Measurements from ENCODE around the gene TAPBP.
"Not testable (repeated sequence)": the region's sequence is repeated elsewhere in the genome, so short reads cannot be mapped to it uniquely, and the experiment has no call there.

Gene TAPBP

GRCh38 chr6:33296797-33297405, 17.0 kb downstream of the TAPBP start:
- DNase-seq (ENCODE audit: low read depth), result no peak

- DNase-seq (ENCODE audit: low read depth), result no peak
Observed at GRCh38 chr6:33295621-33296369, 18.1 kb downstream of the TAPBP start.

- DNase-seq (ENCODE audit: low read depth), result no peak
Observed at GRCh38 chr6:33294086-33294823, 19.6 kb downstream of the TAPBP start.

- DNase-seq (ENCODE audit: low read depth), result no peak
Observed at GRCh38 chr6:33292996-33293682, 20.7 kb downstream of the TAPBP start.

GRCh38 chr6:33290459-33290858, 23.4 kb downstream of the TAPBP start:
- DNase-seq (ENCODE audit: low read depth), result no peak

- no peak for DNase-seq (ENCODE audit: low read depth)
Observed at GRCh38 chr6:33289784-33290315, 24.0 kb downstream of the TAPBP start.

- no peak for DNase-seq (ENCODE audit: low read depth)
Observed at GRCh38 chr6:33288921-33289783, 24.7 kb downstream of the TAPBP start, which contains the start of the genes PFDN6 and WDR46. PFDN6 (plus strand) TSS chr6:33289601; CDS start chr6:33289857, 256 bp downstream. WDR46 (minus strand) TSS chr6:33289239; CDS start chr6:33289170, 69 bp downstream.

GRCh38 chr6:33288141-33288920, 25.5 kb downstream of the TAPBP start:
- no peak for DNase-seq (ENCODE audit: low read depth)

GRCh38 chr6:33286946-33287914, 26.6 kb downstream of the TAPBP start:
- DNase-seq (ENCODE audit: low read depth), result no peak

- DNase-seq (ENCODE audit: low read depth), result not testable (repeated sequence)
Observed at GRCh38 chr6:33285214-33285613, 28.7 kb downstream of the TAPBP start.

- no peak for DNase-seq (ENCODE audit: low read depth)
Observed at GRCh38 chr6:33280539-33280938, 33.3 kb downstream of the TAPBP start.

- no peak for DNase-seq (ENCODE audit: low read depth)
Observed at GRCh38 chr6:33279971-33280511, 33.8 kb downstream of the TAPBP start.

- no peak for DNase-seq (ENCODE audit: low read depth)
Observed at GRCh38 chr6:33279257-33279695, 34.6 kb downstream of the TAPBP start.

GRCh38 chr6:33278810-33279209, 35.1 kb downstream of the TAPBP start:
- no peak for DNase-seq (ENCODE audit: low read depth)

- no peak for DNase-seq (ENCODE audit: low read depth)
Observed at GRCh38 chr6:33278392-33278741, 35.5 kb downstream of the TAPBP start.

GRCh38 chr6:33277663-33278391, 36.1 kb downstream of the TAPBP start:
- DNase-seq (ENCODE audit: low read depth), result no peak

GRCh38 chr6:33276864-33277662, 36.8 kb downstream of the TAPBP start, which contains the start of gene B3GALT4:
B3GALT4 (plus strand) TSS chr6:33277123; CDS start chr6:33277420, 297 bp downstream.
- no peak for DNase-seq (ENCODE audit: low read depth)
